HepG2 (cell line): ENCODE data around the gene RPL41. TPM values are rescaled to one million over a fixed set of nuclear protein-coding genes. Genes with fewer than 3 reads are reported as not detected.
A peak's percentile ranks its signal among the peaks of the same experiment; 100 is the strongest.

Source experiments
- ARID3A ChIP-seq: IDR thresholded peaks from 2 replicates; pipeline ENCODE4 v1.6.1; 2012; ENCODE audit warnings: low read depth, low read length, improper control_type of control experiment
- HNRNPUL1 ChIP-seq: fragments of 200-400 bp; formaldehyde crosslinking; IDR thresholded peaks from 2 replicates; pipeline ENCODE4 v1.6.1; 2017; ENCODE audit warnings: low read depth, mild to moderate bottlenecking, low read length, moderate library complexity
- PAWR ChIP-seq: sonication (generic); formaldehyde crosslinking; IDR thresholded peaks from 2 replicates; pipeline ENCODE4 v1.4.0; 2020; ENCODE audit warnings: missing genetic modification reagents, mild to moderate bottlenecking, borderline replicate concordance
- RERE ChIP-seq: IDR thresholded peaks from 2 replicates; pipeline ENCODE4 v1.6.1; 2016; ENCODE audit warnings: low read depth, missing genetic modification reagents, missing compliant biosample characterization
- SP1 ChIP-seq, 2 experiments: fragments of 450-650 bp in 1 of 2; sonication (generic) in 1 of 2; formaldehyde crosslinking in 1 of 2; IDR thresholded peaks; 2 replicates each; pipeline versions ENCODE4 v1.4.0 to v1.6.1; 2016 to 2020; ENCODE audit warnings: missing genetic modification reagents in 1 of 2
- TFAP4 ChIP-seq: sonication (generic); IDR thresholded peaks from 2 replicates; pipeline ENCODE4 v1.6.1; 2016; ENCODE audit warnings: low read depth, borderline replicate concordance
- ZBTB10 ChIP-seq: sonication (generic); formaldehyde crosslinking; IDR thresholded peaks from 2 replicates; pipeline ENCODE4 v1.4.0; 2020; ENCODE audit warnings: missing genetic modification reagents, borderline replicate concordance
- ZFP36 ChIP-seq: fragments of 150-350 bp; IDR thresholded peaks from 2 replicates; pipeline ENCODE4 v1.6.1; 2018; ENCODE audit warnings: borderline replicate concordance, low read length, low read depth; ENCODE audit not compliant: partially characterized antibody
- ZMYM4 ChIP-seq: sonication (generic); formaldehyde crosslinking; IDR thresholded peaks from 2 replicates; pipeline ENCODE4 v1.8.1; 2023; ENCODE audit warnings: mild to moderate bottlenecking, missing genetic modification reagents
- ZNF598 ChIP-seq: sonication (generic); formaldehyde crosslinking; IDR thresholded peaks from 2 replicates; pipeline ENCODE4 v1.5.1; 2020; ENCODE audit warnings: mild to moderate bottlenecking, missing genetic modification reagents, borderline replicate concordance
- ZNF619 ChIP-seq: sonication (generic); formaldehyde crosslinking; IDR thresholded peaks from 2 replicates; pipeline ENCODE4 v1.4.0; 2020; ENCODE audit warnings: mild to moderate bottlenecking, missing genetic modification reagents
- ZNF639 ChIP-seq: conservative IDR thresholded peaks from 2 replicates; pipeline ENCODE4 v1.6.1; 2018; ENCODE audit warnings: missing genetic modification reagents
- ZNF674 ChIP-seq: sonication (generic); formaldehyde crosslinking; IDR thresholded peaks from 2 replicates; pipeline ENCODE4 v1.5.0; 2020; ENCODE audit warnings: low read depth, mild to moderate bottlenecking, missing genetic modification reagents
- ZNF792 ChIP-seq: IDR thresholded peaks from 2 replicates; pipeline ENCODE4 v1.6.1; 2016
- polyA plus RNA-seq, 8 experiments: library from polyadenylated mRNA; depleted of rRNA in 3 of 8; stranded (reverse) in 7 of 8; unstranded in 1 of 8; fragments of >200 nt; fragmentation: Illumina TruSeq in 4 of 8; extraction: Trizol in 4 of 8; gene quantifications; 2 replicates each; pipeline versions ENCODE4 v1.2.1 to v1.2.3, GENCODE V29; 2011 to 2016; ENCODE audit warnings: low read depth in 4 of 8, missing spikeins in 1 of 8, mixed read lengths in 1 of 8; ENCODE audit not compliant: insufficient read depth in 1 of 8
- total RNA-seq, 5 experiments: library from RNA; depleted of rRNA; stranded (reverse); fragments of >200 nt; fragmentation: Illumina TruSeq; extraction: Trizol; gene quantifications; 2 replicates each; pipeline ENCODE4 v1.2.3, GENCODE V29; 2016; ENCODE audit warnings: low read depth in 1 of 5

RPL41 gene
- total and polyA plus RNA-seq, 2 of the 13 experiments (the other 11 are each of a cell fraction or from before 2014, with no cell fraction given), result 4,012 to 7,670 TPM

- TF ChIP-seq RERE (CRISPR knock-in tag) (peak; percentile 90), ZMYM4 (CRISPR knock-in tag) (peak; percentile 87; the same call in 1 of the 2 replicates), TFAP4 (peak; percentile 70; the same call in 1 of the 2 replicates), ZNF792 (CRISPR knock-in tag) (peak; percentile 98), ZNF639 (CRISPR knock-in tag) (peak; percentile 90; the same call in 1 of the 2 replicates), ZFP36 (no peak), ARID3A (peak; percentile 22; the same call in 1 of the 2 replicates), ZNF598 (CRISPR knock-in tag) (peak; percentile 72; the same call in 1 of the 2 replicates), PAWR (CRISPR knock-in tag) (0 out of 2 replicates have a peak, but pooled peaks have one; percentile 82), ZNF674 (CRISPR knock-in tag) (0 out of 2 replicates have a peak, but pooled peaks have one; percentile 37), HNRNPUL1 (no peak), SP1 (IDR thresholded peaks at IDR 0.05) (no peak), SP1 (CRISPR knock-in tag; IDR thresholded peaks at IDR 0.05) (peak; percentile 64), ZNF619 (no peak; the same call in none of the 2 replicates), ZBTB10 (CRISPR knock-in tag) (peak; percentile 97; the same call in 1 of the 2 replicates)
These were observed 34.8 kb upstream of the RPL41 start (continued) for GRCh38 chr12:56081393-56082347.
